Measurements from ENCODE around the gene ZNF598.

- no peak for TF ChIP-seq POLR2AphosphoS5 (IDR thresholded peaks at IDR 0.05; ENCODE audit: low read depth, low read length)
- no peak for TF ChIP-seq IRF3 (IDR thresholded peaks at IDR 0.05; ENCODE audit: low read depth, low read length)
- no peak for TF ChIP-seq TAF1 (IDR thresholded peaks at IDR 0.05; ENCODE audit: borderline replicate concordance, low read depth, low read length)
- TF ChIP-seq ZBTB33 (IDR thresholded peaks at IDR 0.05; ENCODE audit: borderline replicate concordance, low read depth), result no peak
- TF ChIP-seq, protein P1, sequence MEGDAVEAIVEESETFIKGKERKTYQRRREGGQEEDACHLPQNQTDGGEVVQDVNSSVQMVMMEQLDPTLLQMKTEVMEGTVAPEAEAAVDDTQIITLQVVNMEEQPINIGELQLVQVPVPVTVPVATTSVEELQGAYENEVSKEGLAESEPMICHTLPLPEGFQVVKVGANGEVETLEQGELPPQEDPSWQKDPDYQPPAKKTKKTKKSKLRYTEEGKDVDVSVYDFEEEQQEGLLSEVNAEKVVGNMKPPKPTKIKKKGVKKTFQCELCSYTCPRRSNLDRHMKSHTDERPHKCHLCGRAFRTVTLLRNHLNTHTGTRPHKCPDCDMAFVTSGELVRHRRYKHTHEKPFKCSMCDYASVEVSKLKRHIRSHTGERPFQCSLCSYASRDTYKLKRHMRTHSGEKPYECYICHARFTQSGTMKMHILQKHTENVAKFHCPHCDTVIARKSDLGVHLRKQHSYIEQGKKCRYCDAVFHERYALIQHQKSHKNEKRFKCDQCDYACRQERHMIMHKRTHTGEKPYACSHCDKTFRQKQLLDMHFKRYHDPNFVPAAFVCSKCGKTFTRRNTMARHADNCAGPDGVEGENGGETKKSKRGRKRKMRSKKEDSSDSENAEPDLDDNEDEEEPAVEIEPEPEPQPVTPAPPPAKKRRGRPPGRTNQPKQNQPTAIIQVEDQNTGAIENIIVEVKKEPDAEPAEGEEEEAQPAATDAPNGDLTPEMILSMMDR (IDR thresholded peaks at IDR 0.05), result no peak
- no peak for TF ChIP-seq GABPA (IDR thresholded peaks at IDR 0.05; ENCODE audit: low read depth)
- TF ChIP-seq, protein P2, sequence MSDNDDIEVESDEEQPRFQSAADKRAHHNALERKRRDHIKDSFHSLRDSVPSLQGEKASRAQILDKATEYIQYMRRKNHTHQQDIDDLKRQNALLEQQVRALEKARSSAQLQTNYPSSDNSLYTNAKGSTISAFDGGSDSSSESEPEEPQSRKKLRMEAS (IDR thresholded peaks at IDR 0.05; ENCODE audit: low read depth), result no peak
- TF ChIP-seq SMC3 (IDR thresholded peaks at IDR 0.05; ENCODE audit: low read depth, low read length), result no peak
- no peak for TF ChIP-seq SIN3A (IDR thresholded peaks at IDR 0.05; ENCODE audit: borderline replicate concordance, low read depth, low read length)
These were observed 24.0 kb downstream of the ZNF598 start for GRCh38 chr16:1985466-1986150.

Measured in SK-N-SH (cell line).